GM12872 (cell line): ENCODE data around the gene CYP27C1.

ENCODE experiments used
- CTCF ChIP-seq: IDR thresholded peaks from 3 replicates; pipeline ENCODE4 v1.5.1; 2011; ENCODE audit warnings: low read depth, mild to moderate bottlenecking, low read length, moderate library complexity; ENCODE audit not compliant: insufficient read depth

The CYP27C1 gene

GRCh38 chr2:127217470-127218325 lies 2.4 kb downstream of the CYP27C1 start:
- TF ChIP-seq CTCF, result no peak

- no peak for TF ChIP-seq CTCF
These were observed 3.5 kb downstream of the CYP27C1 start for GRCh38 chr2:127216593-127216992.

GRCh38 chr2:127216095-127216494 lies 4.0 kb downstream of the CYP27C1 start:
- TF ChIP-seq CTCF, result no peak

- no peak for TF ChIP-seq CTCF
These were observed 11.8 kb downstream of the CYP27C1 start for GRCh38 chr2:127208313-127208712.

- TF ChIP-seq CTCF, result no peak
These were observed 14.6 kb downstream of the CYP27C1 start for GRCh38 chr2:127205218-127206125.

- TF ChIP-seq CTCF, result no peak
These were observed 18.6 kb downstream of the CYP27C1 start for GRCh38 chr2:127201452-127201851.

GRCh38 chr2:127200962-127201361 lies 19.1 kb downstream of the CYP27C1 start:
- TF ChIP-seq CTCF, result no peak
